Measurements from ENCODE around the gene FRYL.

Gene FRYL

DNA sequence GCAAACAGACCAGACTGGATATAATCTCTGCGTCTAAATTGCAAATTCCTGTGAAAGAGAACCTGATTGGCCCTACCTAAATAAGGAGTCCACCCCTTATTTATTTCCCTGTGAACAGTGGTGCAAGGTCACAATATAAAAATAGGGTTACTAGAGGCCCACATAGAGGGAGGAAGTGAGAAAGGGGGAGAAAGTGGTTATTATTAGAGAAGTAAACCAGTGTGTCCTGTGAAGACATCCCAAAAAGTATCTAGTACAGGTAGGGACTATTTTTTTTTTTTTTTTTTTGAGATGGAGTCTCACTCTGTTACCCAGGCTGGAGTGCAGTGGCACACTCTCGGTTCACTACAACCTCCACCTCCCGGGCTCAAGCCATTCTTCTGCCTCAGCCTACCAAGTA lies 15.0 kb upstream of the FRYL start:
- H3K4me1 Mint-ChIP-seq, result peaks cover 8% of the 10 kb centered on the region
- no peak overlapping the region for H3K27ac Mint-ChIP-seq
- no peaks in the 10 kb centered on the region for H3K36me3 Mint-ChIP-seq
- no peak overlapping the region for H3K4me3 Mint-ChIP-seq
- no peaks in the 10 kb centered on the region for H3K27me3 Mint-ChIP-seq
- H3K9me3 Mint-ChIP-seq, result no peaks in the 10 kb centered on the region

DNA sequence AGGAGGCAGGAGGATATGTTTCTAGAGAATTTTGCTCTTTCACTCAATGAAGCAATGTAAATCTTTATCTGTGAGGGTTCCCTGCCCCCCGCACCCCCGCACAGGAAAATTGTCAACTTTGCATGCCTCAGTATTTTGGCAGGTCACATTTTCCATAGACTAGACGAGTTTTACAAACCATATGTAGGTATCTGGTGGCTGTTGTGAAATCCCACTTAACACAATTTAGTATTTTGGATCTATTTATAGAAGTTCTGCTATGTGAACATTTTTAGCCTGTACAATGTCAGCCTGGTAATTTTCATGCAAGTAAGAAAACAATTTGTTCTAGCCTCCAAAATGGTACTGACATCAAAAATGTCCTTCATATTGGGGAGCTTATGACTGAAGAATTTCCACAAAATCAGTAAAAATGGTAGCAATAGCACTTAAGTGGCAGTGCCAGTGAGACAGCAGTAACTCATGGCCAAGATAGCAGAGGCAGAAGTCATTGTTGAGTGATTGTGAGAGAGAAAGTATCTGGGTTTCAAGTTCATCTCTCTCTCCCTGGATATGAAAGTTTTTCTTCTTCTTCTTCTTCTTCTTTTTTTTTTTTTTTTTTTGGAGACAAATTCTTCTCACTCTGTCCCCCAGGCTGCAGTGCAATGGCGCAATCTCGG lies 12.4 kb upstream of the FRYL start:
- Mint-ChIP-seq H3K4me3 (no peak overlapping the region), H3K4me1 (peaks cover 8% of the 10 kb centered on the region), H3K9me3 (no peaks in the 10 kb centered on the region), H3K36me3 (no peaks in the 10 kb centered on the region), H3K27me3 (no peaks in the 10 kb centered on the region), H3K27ac (peak overlapping the region; percentile 84)

DNA sequence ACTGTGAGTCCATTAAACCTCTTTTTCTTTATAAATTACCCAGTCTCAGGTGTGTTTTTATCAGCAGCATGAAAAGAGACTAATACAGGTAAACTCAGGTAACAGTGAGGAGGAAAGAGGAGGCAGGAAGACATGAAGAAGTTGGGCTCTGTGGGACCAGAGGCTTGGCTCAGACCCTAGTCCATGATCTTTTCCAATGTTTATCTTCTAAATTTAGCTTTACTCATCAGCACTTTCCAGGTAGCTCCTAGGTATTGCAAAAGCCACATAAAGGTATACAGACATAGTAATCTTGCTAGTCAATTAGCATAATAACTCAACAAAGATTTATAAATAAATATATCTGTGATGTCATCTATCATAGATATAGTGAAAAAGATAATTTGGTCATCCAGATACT lies 11.2 kb upstream of the FRYL start:
- H3K27ac Mint-ChIP-seq, result no peak overlapping the region
- no peaks in the 10 kb centered on the region for H3K9me3 Mint-ChIP-seq
- H3K4me1 Mint-ChIP-seq, result peaks cover 8% of the 10 kb centered on the region
- H3K36me3 Mint-ChIP-seq, result no peaks in the 10 kb centered on the region
- H3K4me3 Mint-ChIP-seq, result no peak overlapping the region
- H3K27me3 Mint-ChIP-seq, result no peaks in the 10 kb centered on the region

DNA sequence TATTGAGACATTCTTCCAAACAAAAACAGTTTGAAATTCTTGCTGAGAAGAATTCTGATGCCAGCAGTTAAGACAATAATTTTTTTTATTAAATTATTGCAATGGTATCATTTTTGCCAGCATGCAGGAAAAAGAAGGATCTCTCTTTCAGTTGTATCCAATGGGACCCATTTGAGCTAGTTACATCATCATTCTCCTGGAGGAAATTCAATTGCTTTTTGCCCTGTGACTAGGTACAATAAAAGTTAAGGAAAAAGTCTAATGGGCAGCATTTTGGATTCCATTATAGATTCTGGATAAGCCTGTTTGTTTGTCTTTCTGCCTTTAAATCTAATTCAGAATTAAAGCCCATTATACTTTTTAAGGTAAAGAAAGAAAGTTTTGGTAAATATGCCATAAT lies 10.5 kb upstream of the FRYL start:
- H3K4me1 Mint-ChIP-seq, result peaks cover 8% of the 10 kb centered on the region
- H3K27ac Mint-ChIP-seq, result no peak overlapping the region
- no peaks in the 10 kb centered on the region for H3K36me3 Mint-ChIP-seq
- H3K4me3 Mint-ChIP-seq, result no peak overlapping the region
- H3K27me3 Mint-ChIP-seq, result no peaks in the 10 kb centered on the region
- no peaks in the 10 kb centered on the region for H3K9me3 Mint-ChIP-seq

DNA sequence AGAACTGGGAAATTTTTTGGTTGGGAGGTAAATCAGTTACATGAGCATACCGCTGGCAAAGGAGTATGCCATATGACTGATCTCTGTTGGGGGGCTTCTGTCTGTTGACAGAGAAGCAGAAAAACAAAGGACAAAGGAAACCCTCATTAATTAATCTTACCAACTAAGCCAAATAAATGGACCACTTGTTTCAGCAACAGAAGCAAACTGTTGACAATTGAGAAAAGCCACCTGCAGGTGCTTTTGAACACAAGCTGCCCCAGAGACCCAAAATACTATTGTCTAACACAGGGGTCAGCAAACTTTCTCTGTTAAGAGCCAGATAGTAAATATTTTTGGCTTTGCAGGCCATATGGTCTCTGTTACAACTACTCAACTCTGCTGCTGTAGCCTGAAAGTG lies 7.0 kb upstream of the FRYL start:
- peaks cover 2% of the 10 kb centered on the region for H3K4me1 Mint-ChIP-seq
- no peaks in the 10 kb centered on the region for H3K9me3 Mint-ChIP-seq
- no peak overlapping the region for H3K27ac Mint-ChIP-seq
- H3K36me3 Mint-ChIP-seq, result no peaks in the 10 kb centered on the region
- H3K4me3 Mint-ChIP-seq, result no peak overlapping the region
- no peaks in the 10 kb centered on the region for H3K27me3 Mint-ChIP-seq

DNA sequence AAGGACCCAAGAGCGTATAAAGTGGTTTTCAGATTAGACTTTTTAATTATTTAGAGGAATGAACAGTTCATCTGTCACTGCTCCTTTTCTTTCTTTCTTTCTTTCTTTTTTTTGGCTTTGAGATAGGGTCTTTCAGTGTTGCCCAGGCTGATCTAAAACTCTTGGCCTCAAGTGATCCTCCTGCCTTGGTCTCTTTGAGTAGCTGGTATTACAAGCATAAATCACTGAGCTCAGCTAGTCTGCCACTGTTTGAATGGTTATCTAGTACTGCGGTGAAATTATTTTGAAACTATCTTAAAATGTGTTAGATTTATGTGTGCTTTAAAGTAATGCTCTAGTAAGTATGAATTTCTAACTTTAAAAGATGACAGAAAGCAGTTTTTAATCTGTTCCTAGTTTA lies 6.5 kb upstream of the FRYL start:
- no peaks in the 10 kb centered on the region for H3K36me3 Mint-ChIP-seq
- no peak overlapping the region for H3K27ac Mint-ChIP-seq
- H3K27me3 Mint-ChIP-seq, result no peaks in the 10 kb centered on the region
- H3K4me1 Mint-ChIP-seq, result peaks cover under 1% of the 10 kb centered on the region
- H3K4me3 Mint-ChIP-seq, result no peak overlapping the region
- no peaks in the 10 kb centered on the region for H3K9me3 Mint-ChIP-seq

DNA sequence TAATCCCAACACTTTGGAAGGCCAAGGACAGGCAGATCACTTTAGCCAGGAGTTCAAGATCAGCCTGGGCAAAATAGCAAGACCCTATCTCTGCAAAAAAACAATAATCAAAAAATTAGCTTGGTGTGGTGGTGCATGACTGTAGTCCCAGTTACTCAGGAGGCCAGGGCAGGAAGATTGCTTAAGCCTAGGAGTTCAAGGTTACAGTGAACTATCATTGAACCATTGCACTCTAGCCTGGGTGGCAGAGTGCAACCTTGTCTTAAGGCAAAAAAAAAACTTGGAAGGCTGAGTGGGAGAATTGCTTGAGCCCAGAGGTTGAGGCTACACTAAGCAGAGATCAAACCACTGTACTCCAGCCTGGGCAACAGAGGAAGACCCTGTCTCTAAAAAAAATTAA lies 5.2 kb upstream of the FRYL start:
- no peaks in the 10 kb centered on the region for H3K9me3 Mint-ChIP-seq
- peaks cover 8% of the 10 kb centered on the region for H3K4me1 Mint-ChIP-seq
- no peak overlapping the region for H3K4me3 Mint-ChIP-seq
- no peak overlapping the region for H3K27ac Mint-ChIP-seq
- H3K36me3 Mint-ChIP-seq, result no peaks in the 10 kb centered on the region
- H3K27me3 Mint-ChIP-seq, result no peaks in the 10 kb centered on the region

DNA sequence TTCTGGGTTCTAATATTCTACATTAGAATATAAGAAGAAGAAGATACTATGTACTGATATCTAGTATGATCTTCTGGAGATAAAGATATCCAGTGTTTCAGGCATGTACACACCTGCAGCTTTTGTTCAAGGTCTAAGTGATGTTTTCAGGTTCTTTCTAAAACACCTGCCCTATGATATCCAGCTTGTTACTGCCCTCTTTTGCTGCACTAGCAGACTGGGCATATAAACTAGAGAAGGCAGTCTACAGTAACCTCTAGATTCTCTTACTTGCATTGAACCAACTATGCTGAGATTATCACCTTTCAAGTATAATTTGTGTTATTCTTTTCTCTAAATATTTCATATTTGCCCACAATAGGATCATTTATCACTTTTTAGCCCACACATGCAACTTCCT lies 1.9 kb upstream of the FRYL start:
- H3K4me1 Mint-ChIP-seq, result peaks cover 25% of the 10 kb centered on the region
- H3K27me3 Mint-ChIP-seq, result no peaks in the 10 kb centered on the region
- H3K27ac Mint-ChIP-seq, result peak overlapping the region; percentile 6
- no peak overlapping the region for H3K4me3 Mint-ChIP-seq
- H3K36me3 Mint-ChIP-seq, result no peaks in the 10 kb centered on the region
- no peaks in the 10 kb centered on the region for H3K9me3 Mint-ChIP-seq

DNA sequence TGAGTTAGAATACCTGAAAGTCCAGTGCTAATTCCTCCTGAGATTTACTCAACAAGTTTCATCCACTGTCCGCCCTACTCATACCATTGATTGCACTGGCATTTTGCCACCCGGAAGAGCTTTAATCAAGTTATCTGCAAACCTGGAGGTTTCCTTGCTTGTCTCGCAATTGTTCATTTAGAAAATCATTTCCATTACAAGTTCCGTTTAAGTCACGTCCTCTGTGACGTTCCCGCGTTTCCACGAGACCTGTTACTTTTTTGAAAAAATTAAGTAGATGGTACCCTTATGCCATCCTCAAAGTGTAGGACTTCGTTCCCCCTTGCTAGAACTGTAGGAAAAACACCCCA lies 761 bp upstream of the FRYL start:
- Mint-ChIP-seq H3K4me3 (peak overlapping the region; percentile 84), H3K4me1 (peaks cover 36% of the 10 kb centered on the region), H3K36me3 (no peaks in the 10 kb centered on the region), H3K27ac (peak overlapping the region; percentile 88), H3K9me3 (no peaks in the 10 kb centered on the region), H3K27me3 (no peaks in the 10 kb centered on the region)

DNA sequence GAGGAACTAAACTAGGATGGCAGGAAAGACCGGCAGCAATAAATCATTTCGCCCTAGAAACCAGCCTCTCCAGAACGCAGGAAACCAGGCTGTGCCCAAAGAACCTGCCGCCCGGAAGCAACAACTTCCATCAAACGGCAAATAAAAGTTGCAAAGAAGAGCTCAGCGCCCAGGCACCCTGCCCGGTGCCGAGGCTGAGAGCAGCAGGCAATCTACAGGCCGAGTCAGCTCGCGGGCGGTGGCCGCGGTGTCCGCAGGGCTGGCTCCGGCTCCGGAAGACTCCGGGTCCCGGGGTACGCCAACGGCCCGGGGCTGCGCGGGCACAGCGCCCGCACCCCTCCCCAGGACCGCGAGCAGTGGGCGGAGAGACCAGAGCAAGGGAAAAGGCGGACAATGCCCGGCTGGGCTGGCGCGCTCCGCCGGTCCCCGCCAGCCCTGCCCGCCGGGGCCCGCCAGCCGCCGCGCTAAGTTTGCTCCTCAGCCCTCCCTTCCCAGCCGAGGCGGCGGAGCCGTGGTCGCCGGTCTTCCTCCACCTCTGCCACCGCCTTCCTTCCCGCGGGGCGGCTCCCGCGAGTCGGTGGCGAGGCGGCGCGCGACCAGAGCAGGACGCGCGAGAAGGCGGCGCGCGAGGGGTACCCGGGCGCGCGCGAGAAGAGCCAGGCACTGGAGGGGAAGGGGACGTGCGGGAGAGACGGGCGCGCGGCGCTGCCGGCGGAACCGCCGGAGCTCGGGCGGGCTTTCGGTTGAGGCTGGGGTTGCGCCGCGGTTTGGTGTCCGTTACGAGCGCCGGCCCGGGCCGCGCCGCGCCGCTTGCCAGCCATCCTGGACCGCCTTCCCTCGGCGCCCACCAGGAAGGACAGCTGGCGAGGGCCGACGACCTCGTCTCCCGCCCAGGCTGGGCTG lies 733 bp downstream of the FRYL start:
- Mint-ChIP-seq H3K4me1 (peaks cover 50% of the 10 kb centered on the region), H3K27me3 (no peaks in the 10 kb centered on the region)

DNA sequence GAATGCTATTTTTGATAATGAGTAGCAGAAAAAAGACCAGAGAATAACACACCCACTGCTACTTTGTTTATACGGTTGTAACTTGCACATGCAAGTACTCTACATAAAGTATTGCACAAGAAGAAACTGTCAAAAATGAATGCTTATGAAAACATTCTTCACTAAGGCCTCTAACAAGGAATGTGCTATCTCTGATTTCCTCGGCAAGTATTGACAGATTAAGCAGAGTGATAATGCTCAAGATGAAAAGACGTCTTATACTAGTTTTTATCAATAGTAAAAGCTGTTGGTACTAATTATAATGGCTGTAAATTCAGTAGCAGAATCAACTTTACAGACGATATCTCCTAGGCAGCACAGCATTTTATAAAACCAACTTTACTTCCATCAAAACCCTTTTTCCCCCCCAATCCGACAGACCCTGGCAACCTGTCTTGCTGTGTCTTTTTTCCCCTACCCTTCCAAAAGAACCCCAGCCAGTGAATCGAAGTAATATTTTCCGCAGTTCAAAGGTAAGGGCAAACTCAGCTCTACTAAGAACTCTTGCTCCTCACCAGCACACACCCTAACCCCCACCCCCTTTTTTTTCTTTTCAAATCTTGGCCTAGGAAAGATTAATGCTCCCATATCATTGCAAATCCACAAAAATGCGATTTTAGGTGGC lies 1.5 kb downstream of the FRYL start:
- Mint-ChIP-seq H3K36me3 (no peaks in the 10 kb centered on the region), H3K4me3 (peak overlapping the region; percentile 94), H3K9me3 (no peaks in the 10 kb centered on the region), H3K4me1 (peaks cover 56% of the 10 kb centered on the region), H3K27me3 (no peaks in the 10 kb centered on the region), H3K27ac (peak overlapping the region; percentile 97)

More for the DNA sequence above, 733 bp downstream of the FRYL start:
- peak overlapping the region; percentile 94 for H3K4me3 Mint-ChIP-seq
- no peaks in the 10 kb centered on the region for H3K36me3 Mint-ChIP-seq
- peak overlapping the region; percentile 97 for H3K27ac Mint-ChIP-seq
- no peaks in the 10 kb centered on the region for H3K9me3 Mint-ChIP-seq

DNA sequence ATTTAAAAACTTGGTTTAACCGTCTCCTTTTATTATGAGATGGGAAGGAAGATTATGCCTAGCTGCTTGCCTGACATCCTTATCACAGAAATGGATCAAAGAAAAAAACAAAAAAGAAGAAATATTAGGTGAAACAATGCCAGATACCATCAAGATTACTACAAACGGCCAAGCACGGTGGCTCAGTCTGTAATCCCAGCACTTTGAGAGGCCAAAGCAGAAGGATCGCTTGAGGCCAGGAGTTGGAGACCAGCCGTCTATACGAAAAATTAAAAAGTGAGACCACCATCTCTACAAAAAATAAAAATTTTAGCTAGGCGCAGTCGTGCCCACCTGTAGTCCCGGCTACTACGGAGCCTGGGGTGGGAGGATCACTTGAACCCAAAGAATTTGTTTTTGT lies 2.3 kb downstream of the FRYL start:
- H3K9me3 Mint-ChIP-seq, result no peaks in the 10 kb centered on the region
- H3K27me3 Mint-ChIP-seq, result no peaks in the 10 kb centered on the region
- H3K4me3 Mint-ChIP-seq, result peak overlapping the region; percentile 94
- H3K36me3 Mint-ChIP-seq, result no peaks in the 10 kb centered on the region
- peaks cover 64% of the 10 kb centered on the region for H3K4me1 Mint-ChIP-seq
- H3K27ac Mint-ChIP-seq, result peak overlapping the region; percentile 97

DNA sequence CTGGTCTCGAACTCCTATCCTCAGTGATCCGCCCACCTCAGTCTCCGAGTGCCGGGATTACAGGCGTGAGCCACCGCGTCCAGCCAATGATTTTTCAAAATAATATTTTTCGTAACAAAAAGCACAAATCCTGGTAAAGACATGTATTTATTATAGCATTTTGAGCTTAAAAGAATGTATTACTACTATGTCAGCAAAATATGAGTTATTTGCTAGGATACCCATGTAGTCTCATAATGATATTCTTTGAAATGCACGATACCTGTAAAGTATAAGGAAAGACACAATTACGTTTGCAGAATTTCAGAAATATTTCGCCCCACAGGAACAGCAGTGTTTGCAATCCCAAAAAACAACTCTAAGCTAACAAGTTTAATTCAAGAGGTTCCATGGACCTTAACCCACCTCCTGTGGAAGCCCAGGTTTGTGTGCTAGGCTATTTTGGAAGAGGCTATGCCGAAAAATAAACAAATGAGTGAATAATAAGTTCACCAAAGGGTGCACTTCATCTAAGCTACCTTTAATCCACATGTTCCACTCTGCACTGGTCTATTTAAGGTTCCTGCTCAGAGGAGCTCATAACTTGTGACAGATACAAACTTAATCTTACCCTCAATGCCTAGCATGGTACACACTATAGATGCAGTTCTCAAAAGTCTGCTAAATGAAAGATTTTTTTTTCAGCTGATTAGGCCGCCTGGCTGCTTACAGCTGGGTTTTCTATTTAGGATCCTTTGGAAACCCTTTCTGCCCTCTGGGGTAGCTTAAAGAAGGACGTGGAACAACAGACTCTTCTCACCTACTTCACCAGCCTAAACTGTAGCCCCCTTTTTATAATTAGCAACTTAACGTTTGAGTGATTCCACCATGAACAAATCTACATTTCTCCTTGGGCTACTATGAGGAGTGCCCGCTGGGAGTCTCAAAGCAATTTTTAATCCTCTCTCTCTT lies 5.0 kb downstream of the FRYL start:
- Mint-ChIP-seq H3K4me1 (peaks cover 77% of the 10 kb centered on the region), H3K9me3 (no peaks in the 10 kb centered on the region), H3K4me3 (peak overlapping the region; percentile 11), H3K27ac (peak overlapping the region; percentile 51), H3K36me3 (peaks cover 6% of the 10 kb centered on the region), H3K27me3 (no peaks in the 10 kb centered on the region)

DNA sequence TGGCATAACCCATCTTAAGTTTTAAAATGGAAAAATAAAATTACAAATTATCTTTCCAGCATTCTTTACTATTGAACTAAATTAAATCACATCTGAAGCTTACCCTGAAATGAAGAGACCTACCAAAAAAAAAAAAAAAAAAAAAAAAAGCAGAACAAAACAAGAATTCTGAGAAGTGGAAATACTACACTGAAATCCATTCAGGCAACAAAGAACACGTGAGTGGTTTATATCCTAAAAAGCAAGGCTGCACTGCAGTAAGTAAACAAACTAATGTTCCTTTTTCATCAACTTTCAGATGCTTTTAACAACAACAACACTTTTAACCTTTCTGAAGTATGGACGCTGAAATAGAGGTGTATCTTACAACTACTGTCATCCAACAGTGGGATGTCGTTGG lies 7.5 kb downstream of the FRYL start:
- H3K36me3 Mint-ChIP-seq, result peaks cover 6% of the 10 kb centered on the region
- peaks cover 88% of the 10 kb centered on the region for H3K4me1 Mint-ChIP-seq
- H3K27me3 Mint-ChIP-seq, result no peaks in the 10 kb centered on the region
- H3K27ac Mint-ChIP-seq, result peak overlapping the region; percentile 35
- H3K4me3 Mint-ChIP-seq, result peak overlapping the region; percentile 6
- no peaks in the 10 kb centered on the region for H3K9me3 Mint-ChIP-seq

All from activated naive CD4-positive, alpha-beta T cell treated with anti-CD3 and anti-CD28 coated beads, Interleukin-2, amount 50 U/mL, for 24 hours (primary cell).